Esophagus muscularis mucosa (tissue), 4 donors: ENCODE measurements around the gene HOXA2. TPM values are rescaled to one million over a fixed set of nuclear protein-coding genes. Genes with fewer than 3 reads are reported as not detected.
A peak's percentile ranks its signal among the peaks of the same experiment; 100 is the strongest.

ENCODE experiments used
- DNase-seq: peaks from one replicate; pipeline ENCODE4 v3.0.0-alpha.2; 2017; ENCODE audit errors: extremely low spot score
- H3K27ac ChIP-seq, 4 donors: fragments of 200-600 bp; sonication (generic); replicated peaks in 1 of 4; 1 replicate in 3 of 4; 2 replicates in 1 of 4; pipeline ENCODE4 v1.5.1; 2016 to 2019; ENCODE audit warnings: mild to moderate bottlenecking in 1 of 4
- H3K27me3 ChIP-seq, 4 donors: fragments of 200-600 bp; sonication (generic); one replicate each; pipeline versions ENCODE4 v1.5.1 to v1.6.0; 2016 to 2019
- H3K36me3 ChIP-seq, 4 donors: fragments of 200-600 bp; sonication (generic); one replicate each; pipeline ENCODE4 v1.5.1; 2016 to 2019
- H3K4me1 ChIP-seq, 4 donors: fragments of 200-600 bp; sonication (generic); one replicate each; pipeline ENCODE4 v1.5.1; 2016 to 2019
- H3K4me3 ChIP-seq, 4 donors: fragments of 200-600 bp; sonication (generic); 1 replicate in 2 of 4; 2 replicates in 2 of 4; pipeline ENCODE4 v1.5.1; 2016 to 2019; ENCODE audit warnings: mild to moderate bottlenecking in 4 of 4, moderate library complexity in 1 of 4
- H3K9me3 ChIP-seq, 4 donors: fragments of 200-600 bp; sonication (generic); 1 replicate in 3 of 4; 2 replicates in 1 of 4; pipeline ENCODE4 v1.5.1; 2016 to 2019
- EP300 ChIP-seq: sonication (generic); formaldehyde crosslinking; IDR thresholded peaks from one replicate; pipeline ENCODE4 v1.6.1; 2017; ENCODE audit warnings: antibody characterized with exemption
- POLR2A ChIP-seq: fragments of 450-650 bp; IDR thresholded peaks from one replicate; pipeline ENCODE4 v1.6.1; 2017; ENCODE audit warnings: antibody characterized with exemption, moderate library complexity, mild to moderate bottlenecking, low read depth
- POLR2AphosphoS5 ChIP-seq, 2 donors: sonication (generic); formaldehyde crosslinking; IDR thresholded peaks; one replicate each; pipeline ENCODE4 v1.6.1; 2017; ENCODE audit warnings: antibody characterized with exemption in 2 of 2
- WGBS: methylation state at CpG from one replicate; pipeline ENCODE4 v1.1.5; 2018; 5-methylcytosine and 5-hydroxymethylcytosine counted together
- intact Hi-C: fragments of 100-400 bp; cut with DNase I; formaldehyde crosslinking; loops from one replicate; pipeline ENCODE4 v1.15.1; 2023
- total RNA-seq, 4 donors: library from RNA; depleted of rRNA; stranded (reverse); fragments of >200 nt; gene quantifications; one replicate each; pipeline versions ENCODE4 v1.1.0 to v1.2.1, GENCODE V29; 2016
- TF ChIP-seq, protein P1 (sequence below), 3 experiments: fragments of 200-600 bp in 2 of 3; fragments of 450-650 bp in 1 of 3; sonication (generic) in 2 of 3; IDR thresholded peaks; one replicate each; pipeline ENCODE4 v1.5.1; 2017 to 2019; ENCODE audit warnings: antibody characterized with exemption in 3 of 3, mild to moderate bottlenecking in 2 of 3, moderate library complexity in 1 of 3

The HOXA2 gene
- total RNA-seq, 4 donors from 2014 or later = 3.3 to 5.4 (median 4.4) TPM

DNA sequence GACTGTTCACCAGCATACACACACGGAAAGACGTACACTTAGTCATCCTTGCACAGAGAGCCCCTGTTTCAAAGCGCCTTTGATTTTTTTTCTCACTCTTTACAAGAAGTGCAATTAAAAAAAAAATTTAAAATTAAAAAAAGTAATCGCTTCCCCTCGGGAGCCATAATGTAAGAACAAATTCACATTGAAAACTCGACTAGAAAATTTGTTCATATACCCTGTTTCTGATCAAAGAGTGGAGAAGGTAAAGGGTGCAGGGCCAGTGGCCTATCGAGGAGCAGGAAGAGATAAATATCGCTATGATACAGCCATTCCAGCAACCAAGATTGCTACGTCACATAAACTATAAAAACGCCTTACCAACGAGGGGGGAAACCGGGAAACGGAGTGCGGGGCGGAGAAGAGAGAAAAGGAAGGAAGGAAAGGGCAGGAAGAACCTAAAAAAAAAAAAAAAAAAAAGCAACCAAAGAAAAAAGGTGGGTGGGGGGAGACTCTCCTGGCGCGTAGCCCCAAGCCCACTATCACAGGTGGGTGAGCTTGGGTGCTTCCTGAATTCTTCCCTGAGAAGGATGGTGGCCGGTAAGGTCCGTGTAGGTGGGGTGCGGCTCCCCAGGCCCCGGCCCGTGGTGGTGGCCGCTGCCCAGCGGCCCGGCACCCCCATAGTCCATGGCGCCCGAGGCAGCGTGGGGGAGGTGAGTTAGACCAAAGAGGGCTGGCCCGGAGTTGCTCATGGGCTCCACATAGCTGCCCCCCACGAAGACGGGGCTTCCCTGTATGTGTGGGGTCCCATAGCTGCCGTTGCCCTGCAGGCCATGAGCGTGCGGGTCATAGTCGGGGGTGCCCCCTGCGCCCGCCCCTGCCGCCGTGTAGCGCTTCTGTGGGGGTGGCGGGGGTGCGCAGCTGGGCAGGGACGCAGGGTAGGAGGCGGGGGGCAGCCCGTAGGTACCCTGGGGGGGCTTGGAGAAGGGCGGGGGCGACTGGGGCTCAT lies 5.2 kb upstream of the HOXA2 start:
- TF ChIP-seq, protein P1, sequence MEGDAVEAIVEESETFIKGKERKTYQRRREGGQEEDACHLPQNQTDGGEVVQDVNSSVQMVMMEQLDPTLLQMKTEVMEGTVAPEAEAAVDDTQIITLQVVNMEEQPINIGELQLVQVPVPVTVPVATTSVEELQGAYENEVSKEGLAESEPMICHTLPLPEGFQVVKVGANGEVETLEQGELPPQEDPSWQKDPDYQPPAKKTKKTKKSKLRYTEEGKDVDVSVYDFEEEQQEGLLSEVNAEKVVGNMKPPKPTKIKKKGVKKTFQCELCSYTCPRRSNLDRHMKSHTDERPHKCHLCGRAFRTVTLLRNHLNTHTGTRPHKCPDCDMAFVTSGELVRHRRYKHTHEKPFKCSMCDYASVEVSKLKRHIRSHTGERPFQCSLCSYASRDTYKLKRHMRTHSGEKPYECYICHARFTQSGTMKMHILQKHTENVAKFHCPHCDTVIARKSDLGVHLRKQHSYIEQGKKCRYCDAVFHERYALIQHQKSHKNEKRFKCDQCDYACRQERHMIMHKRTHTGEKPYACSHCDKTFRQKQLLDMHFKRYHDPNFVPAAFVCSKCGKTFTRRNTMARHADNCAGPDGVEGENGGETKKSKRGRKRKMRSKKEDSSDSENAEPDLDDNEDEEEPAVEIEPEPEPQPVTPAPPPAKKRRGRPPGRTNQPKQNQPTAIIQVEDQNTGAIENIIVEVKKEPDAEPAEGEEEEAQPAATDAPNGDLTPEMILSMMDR (IDR thresholded peaks at IDR 0.05) = no peak
- TF ChIP-seq POLR2A = no peak
- no peak for TF ChIP-seq EP300
- peak in 1 of 2 donors; percentile 38 for TF ChIP-seq POLR2AphosphoS5 (IDR thresholded peaks at IDR 0.05)
- 15% methylated on average over 20 of the region's 47 CpGs for WGBS
- Histone ChIP-seq H3K9me3 (no peaks in the 10 kb centered on the region), H3K36me3 (no peaks in the 10 kb centered on the region), H3K4me3 (peak overlapping the region; percentile 66 to 96 (median 84)), H3K4me1 (peaks cover 38 to 96% (median 84%) of the 10 kb centered on the region in 4 donors), H3K27ac (peak overlapping the region; percentile 96 to 100 (median 99)), H3K27me3 (peaks cover 0 to 3% (median 0%) of the 10 kb centered on the region in 4 donors)
- intact Hi-C loops = no loop called here
- no peak for DNase-seq

DNA sequence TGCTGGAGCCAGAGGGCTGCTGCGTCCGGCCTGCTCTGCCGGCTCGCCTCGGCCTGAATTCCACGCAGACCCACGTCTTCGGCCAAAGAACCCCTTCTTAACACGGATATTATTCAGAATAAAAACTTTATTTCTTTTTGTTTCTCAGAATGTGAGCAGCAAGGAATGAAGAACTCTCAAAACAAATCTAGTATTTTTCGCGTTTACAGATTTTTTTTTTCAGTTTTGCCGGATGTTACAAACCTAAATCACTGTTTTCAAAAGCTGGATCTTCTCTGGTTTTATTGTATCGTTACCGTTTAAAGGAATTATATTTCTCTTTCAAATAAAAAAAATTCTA lies 4.4 kb upstream of the HOXA2 start:
- WGBS = 31% methylated on average over 14 of the region's 14 CpGs
- peaks cover 0 to 3% (median 0%) of the 10 kb centered on the region in 4 donors for H3K27me3 ChIP-seq
- TF ChIP-seq POLR2A (no peak), POLR2AphosphoS5 (IDR thresholded peaks at IDR 0.05) (no peak), EP300 (no peak)
- TF ChIP-seq, protein P1 (IDR thresholded peaks at IDR 0.05) = no peak
- H3K4me1 ChIP-seq = peaks cover 38 to 93% (median 78%) of the 10 kb centered on the region in 4 donors
- H3K36me3 ChIP-seq = no peaks in the 10 kb centered on the region
- H3K4me3 ChIP-seq = peak overlapping the region; percentile 66 to 96 (median 84)
- no peak for DNase-seq
- peak overlapping the region; percentile 96 to 100 (median 99) for H3K27ac ChIP-seq
- H3K9me3 ChIP-seq = no peaks in the 10 kb centered on the region
- intact Hi-C loops = no loop called here

DNA sequence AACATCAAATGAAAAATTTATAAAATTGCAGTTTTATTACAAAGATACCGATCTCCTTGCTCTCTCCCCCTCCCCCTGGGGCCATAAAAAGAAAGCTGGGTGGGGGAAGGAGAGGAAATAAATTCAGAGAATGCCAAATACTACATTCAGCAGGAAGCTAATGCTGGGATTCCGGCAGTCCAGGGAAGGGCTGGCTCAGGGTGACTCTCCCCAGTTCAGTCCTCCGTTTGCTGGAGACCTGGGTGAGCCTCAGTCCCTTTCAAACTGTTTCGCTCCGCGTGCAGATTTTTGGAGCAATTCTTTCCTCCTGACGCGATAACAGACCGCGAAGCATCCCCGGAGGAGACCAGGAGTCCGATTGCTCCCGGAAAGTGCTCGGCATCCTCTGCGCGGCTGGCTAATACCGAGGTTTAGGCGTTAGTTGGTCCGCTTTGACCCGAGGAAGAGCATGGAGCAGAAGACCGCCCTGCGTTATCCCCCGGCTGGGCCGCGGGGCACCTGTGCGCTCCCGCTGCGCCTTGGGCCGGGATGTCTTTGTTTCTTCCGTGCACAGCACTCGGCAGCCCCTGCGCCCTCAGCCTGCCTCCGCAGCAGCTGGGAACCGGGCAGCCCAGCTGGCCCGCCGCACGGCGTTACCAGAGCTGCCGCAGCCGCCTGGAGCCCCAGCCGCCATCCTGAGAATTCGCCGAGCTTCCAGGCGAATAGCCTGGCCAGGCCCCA lies 3.9 kb upstream of the HOXA2 start:
- no peak for TF ChIP-seq EP300
- peak; percentile 30 for TF ChIP-seq POLR2A
- TF ChIP-seq, protein P1 (IDR thresholded peaks at IDR 0.05) = no peak
- TF ChIP-seq POLR2AphosphoS5 (IDR thresholded peaks at IDR 0.05) = peak in 1 of 2 donors; percentile 18
- no peak for DNase-seq
- Histone ChIP-seq H3K27me3 (peaks cover 0 to 3% (median 0%) of the 10 kb centered on the region in 4 donors), H3K36me3 (no peaks in the 10 kb centered on the region), H3K4me1 (peaks cover 38 to 91% (median 73%) of the 10 kb centered on the region in 4 donors), H3K9me3 (no peaks in the 10 kb centered on the region), H3K27ac (peak overlapping the region; percentile 96 to 100 (median 99)), H3K4me3 (peak overlapping the region; percentile 66 to 96 (median 84))
- 20% methylated on average over 20 of the region's 44 CpGs for WGBS
- intact Hi-C loops = no loop called here

DNA sequence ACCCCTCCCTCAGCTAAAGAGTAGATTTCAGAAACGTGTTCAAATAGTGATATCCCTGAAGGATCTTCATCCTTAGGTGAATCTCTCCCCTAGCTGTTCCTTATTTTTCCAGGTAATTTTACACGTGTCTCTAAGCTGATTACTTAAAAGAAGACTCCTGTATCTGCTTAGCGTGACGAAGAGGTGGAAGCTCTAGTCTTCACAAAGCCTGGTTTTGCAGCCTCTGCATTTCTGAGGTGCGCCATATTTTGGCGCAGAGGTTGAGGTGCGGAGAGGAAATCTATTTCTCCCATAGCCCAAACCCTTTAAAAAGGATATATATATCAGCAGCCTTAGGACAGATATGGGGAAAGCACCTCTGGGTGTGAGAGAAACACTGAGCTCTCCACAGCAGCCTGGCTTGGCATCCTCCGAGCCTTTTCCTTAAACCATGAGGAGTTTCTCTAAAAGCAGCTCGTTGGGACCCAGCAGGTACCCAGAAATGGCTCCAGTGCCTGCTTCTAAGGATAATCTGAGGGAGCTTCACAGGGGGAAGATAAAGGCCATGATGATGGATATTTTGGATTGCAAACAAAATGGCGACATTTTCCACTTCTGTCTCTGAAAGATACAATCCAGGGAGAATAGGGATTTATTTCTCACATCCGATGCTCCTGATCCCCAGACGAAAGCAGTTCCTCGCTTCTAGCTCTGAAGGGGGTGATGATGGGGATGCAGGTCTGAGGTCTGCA lies 3.0 kb upstream of the HOXA2 start:
- Histone ChIP-seq H3K27me3 (peaks cover 0 to 3% (median 0%) of the 10 kb centered on the region in 4 donors), H3K27ac (peak overlapping the region; percentile 96 to 100 (median 99)), H3K4me1 (peaks cover 33 to 89% (median 71%) of the 10 kb centered on the region in 4 donors), H3K4me3 (peak overlapping the region; percentile 66 to 96 (median 84)), H3K9me3 (no peaks in the 10 kb centered on the region), H3K36me3 (no peaks in the 10 kb centered on the region)
- WGBS = 31% methylated on average over 13 of the region's 13 CpGs
- DNase-seq = no peak
- intact Hi-C loops = no loop called here
- no peak for TF ChIP-seq POLR2AphosphoS5 (IDR thresholded peaks at IDR 0.05)
- TF ChIP-seq, protein P1 (IDR thresholded peaks at IDR 0.05) = no peak
- no peak for TF ChIP-seq EP300
- TF ChIP-seq POLR2A = no peak
